AG09319 (cell line): ENCODE results near the gene LYG1.
"Not testable (repeated sequence)": the region's sequence is repeated elsewhere in the genome, so short reads cannot be mapped to it uniquely, and the experiment has no call there.

Source experiments
- DNase-seq: peaks from one replicate; pipeline ENCODE4 v3.0.0-alpha.2; 2010; ENCODE audit warnings: low read depth; ENCODE audit errors: extremely low read depth
- TF ChIP-seq, protein P1 (sequence below): IDR thresholded peaks from 2 replicates; pipeline ENCODE4 v1.5.1; 2011; ENCODE audit warnings: low read depth, mild to moderate bottlenecking, inconsistent platforms, low read length, moderate library complexity

LYG1 gene

DNA sequence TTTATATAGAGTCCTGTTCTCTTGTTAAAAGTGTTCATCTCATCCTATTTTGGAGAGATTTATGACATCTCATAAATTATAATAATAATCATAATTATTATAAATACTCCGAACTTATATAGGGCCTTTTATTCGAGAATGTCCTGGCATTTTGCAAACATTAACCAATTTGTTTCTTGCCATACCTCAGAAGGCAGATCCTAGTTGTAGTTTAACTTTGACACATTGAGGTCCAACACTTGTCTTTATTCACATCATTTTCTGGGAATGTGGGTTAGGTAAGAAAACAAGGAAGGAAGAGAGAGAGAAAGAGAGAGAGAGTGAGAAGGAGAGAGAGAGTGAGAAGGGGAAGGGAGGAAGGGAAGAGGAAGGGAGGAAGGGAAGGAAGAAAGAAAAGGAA is at the start of gene LYG1:
TSS of gene LYG1 (minus strand) at position 101 of the 400 bp plus-strand sequence. CDS start 5,527 bp downstream, outside the sequence.
- DNase-seq, result not testable (repeated sequence)

DNA sequence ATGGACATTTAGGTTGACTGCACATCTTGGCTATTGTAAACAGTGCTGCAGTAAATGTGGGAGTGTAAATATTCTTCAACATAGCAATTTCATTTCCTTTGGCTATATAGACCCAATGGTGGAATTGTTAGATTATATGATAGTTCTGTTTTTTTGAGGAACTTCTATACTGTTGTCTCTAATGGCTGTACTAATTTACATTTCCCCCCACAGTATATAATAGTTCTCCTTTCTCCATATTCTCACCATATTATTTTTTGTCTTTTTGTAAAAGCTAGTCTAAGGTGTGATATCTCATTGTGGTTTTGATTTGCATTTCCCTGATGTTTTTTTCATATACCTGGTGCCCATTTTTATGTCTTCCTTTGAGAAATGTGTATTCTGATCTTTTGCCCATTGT is 49.2 kb upstream of the LYG1 start:
- DNase-seq, result no peak
- TF ChIP-seq, protein P1, sequence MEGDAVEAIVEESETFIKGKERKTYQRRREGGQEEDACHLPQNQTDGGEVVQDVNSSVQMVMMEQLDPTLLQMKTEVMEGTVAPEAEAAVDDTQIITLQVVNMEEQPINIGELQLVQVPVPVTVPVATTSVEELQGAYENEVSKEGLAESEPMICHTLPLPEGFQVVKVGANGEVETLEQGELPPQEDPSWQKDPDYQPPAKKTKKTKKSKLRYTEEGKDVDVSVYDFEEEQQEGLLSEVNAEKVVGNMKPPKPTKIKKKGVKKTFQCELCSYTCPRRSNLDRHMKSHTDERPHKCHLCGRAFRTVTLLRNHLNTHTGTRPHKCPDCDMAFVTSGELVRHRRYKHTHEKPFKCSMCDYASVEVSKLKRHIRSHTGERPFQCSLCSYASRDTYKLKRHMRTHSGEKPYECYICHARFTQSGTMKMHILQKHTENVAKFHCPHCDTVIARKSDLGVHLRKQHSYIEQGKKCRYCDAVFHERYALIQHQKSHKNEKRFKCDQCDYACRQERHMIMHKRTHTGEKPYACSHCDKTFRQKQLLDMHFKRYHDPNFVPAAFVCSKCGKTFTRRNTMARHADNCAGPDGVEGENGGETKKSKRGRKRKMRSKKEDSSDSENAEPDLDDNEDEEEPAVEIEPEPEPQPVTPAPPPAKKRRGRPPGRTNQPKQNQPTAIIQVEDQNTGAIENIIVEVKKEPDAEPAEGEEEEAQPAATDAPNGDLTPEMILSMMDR, result no peak

DNA sequence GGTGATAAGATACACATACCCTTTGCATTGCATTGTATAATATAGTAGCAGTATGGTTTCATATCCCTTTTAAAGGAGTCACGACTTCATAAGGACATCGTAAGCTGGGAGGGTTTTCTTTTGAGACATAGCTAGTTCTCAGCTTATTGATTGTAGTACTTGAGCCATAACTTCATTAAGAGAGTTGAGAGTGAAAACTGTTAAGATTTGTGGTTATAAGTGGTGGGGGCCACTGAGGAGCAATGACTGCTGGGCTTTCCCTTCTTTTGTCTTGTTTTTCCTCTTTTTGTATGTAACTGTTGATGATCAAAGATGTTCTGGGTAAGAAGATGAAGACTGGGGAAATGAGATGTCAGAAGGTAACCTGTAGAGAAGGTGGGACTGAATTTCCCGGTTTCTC is 47.2 kb upstream of the LYG1 start:
- no peak for DNase-seq
- TF ChIP-seq, protein P1, result no peak

DNA sequence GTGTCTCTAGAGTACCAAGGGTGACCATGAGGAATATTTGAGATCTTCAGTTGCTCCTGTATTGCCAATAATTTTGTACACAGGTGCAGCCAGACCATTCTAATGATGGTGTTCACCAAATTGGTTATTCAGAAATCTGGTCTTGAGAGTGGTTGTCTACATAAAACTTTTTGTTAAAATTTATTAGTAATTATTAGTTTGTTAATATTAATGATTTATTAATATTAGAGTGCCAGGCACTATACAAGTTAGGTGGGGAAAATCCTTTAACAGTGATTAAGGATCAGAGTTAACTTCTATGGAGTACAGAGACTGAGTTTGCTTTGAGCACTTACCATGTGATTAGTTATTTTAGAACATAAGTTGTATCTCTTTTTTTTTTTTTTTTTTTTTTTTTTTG is 45.2 kb upstream of the LYG1 start:
- DNase-seq, result no peak
- TF ChIP-seq, protein P1, result no peak

DNA sequence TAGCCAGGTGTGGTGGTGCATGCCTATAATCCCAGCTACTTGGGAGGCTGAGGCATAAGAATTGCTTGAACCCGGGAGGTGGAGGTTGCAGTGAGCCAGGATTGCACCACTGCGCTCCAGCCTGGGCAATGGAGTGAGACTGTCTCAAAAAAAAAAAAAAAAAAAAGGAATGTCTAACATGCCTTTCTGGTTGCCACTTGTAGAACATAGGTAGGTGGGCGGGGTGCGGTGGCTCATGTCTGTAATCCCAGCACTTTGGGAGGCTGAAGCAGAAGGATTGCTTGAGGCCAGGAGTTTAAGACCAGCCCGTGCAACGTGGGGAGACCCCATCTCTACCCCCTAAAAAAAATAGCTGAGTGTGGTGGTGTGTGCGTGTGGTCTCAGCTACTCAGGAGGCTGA is 44.4 kb upstream of the LYG1 start:
- DNase-seq, result not testable (repeated sequence)

DNA sequence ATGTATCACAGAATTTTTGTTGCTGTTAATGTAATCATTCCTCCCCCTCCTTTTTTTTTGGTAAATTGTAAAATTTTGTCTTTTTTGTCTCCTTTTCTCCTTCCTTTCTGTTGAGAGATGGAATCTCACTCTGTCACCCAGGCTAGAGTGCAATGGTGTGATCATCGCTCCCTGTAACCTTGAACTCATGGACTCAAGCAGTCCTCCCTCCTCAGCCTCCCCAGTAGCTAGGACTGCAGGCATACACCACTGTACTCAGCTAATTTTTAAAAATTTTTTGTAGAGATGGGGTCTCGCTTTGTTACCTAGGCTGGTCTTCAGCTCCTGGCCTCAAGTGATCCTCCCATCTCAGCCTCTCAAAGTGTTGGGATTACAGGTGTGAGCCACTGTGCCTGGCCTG is 41.5 kb upstream of the LYG1 start:
- DNase-seq, result no peak
- TF ChIP-seq, protein P1, result no peak

DNA sequence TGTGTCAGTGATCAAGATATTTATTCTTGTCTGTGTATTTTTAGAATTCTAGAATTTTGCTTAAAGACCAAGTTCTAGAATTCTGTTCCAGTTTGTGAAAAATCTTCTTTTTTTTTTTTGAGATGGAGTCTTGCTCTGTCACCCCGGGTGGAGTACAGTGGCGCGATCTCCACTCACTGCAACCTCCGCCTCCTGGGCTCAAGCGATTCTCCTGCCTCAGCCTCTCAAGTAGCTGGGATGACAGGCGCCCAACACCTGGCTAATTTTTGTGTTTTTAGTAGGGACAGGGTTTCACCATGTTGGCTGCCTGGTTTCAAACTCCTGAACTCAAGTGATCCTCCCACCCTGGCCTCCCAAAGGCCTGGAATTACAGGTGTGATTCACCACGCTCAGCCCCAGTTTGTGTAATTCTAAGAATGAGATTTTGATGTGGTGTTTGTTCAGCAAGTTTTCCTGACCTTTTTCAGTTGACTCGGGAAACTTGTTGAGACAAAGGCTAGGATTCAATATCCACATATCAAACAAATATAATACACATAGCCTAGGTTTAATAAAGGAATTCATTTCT is 39.8 kb upstream of the LYG1 start:
- TF ChIP-seq, protein P1, result no peak
- DNase-seq, result no peak

DNA sequence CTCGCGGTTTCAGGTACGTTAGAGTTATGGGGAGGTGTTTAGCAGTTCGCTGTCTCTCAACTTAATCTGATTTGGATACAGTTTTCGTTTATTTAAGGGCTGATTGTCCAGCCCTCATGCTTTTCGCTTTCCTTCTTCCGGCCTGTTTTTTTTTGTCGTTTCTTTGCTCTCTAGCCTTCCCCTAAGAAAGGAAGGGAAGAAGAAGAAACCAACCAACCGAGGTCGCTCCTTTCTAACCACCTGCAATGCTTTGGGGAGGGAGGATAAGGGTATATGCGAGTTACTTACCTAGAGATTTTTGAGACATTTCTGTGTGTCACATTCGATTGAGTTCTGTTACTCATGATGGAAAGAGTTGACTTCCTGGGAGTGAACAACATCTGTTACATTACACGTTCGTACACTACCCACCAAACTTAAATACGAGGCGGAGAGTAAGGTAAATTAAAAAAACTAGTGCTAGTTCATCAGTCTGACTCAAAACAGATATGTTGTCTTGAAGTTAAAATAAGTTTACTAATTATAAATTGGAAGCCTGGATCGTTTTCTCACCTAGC is 37.1 kb upstream of the LYG1 start:
- TF ChIP-seq, protein P1, result no peak
- no peak for DNase-seq
